Measurements from ENCODE around the gene NFAT5.

DNA sequence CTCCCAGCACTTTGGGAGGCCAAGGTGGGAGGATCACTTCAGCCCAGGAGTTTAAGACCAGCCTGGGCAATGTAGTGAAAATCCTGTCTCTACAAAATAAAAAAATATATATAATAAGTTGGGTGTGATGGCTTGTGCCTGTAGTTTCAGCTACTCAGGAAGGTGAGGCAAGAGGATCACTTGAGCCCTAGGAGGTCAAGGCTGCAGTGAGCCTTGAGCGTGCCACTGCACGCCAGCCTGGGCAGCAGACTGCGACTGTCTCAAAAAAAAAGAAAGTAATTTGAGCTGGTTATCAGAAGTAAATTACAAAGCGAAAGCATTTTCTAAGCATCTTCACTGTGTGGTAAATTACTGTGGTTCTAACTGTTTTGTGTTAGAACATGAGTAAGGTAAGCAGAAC lies 94.4 kb downstream of the NFAT5 start:
- TF ChIP-seq, protein P1, sequence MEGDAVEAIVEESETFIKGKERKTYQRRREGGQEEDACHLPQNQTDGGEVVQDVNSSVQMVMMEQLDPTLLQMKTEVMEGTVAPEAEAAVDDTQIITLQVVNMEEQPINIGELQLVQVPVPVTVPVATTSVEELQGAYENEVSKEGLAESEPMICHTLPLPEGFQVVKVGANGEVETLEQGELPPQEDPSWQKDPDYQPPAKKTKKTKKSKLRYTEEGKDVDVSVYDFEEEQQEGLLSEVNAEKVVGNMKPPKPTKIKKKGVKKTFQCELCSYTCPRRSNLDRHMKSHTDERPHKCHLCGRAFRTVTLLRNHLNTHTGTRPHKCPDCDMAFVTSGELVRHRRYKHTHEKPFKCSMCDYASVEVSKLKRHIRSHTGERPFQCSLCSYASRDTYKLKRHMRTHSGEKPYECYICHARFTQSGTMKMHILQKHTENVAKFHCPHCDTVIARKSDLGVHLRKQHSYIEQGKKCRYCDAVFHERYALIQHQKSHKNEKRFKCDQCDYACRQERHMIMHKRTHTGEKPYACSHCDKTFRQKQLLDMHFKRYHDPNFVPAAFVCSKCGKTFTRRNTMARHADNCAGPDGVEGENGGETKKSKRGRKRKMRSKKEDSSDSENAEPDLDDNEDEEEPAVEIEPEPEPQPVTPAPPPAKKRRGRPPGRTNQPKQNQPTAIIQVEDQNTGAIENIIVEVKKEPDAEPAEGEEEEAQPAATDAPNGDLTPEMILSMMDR (IDR thresholded peaks at IDR 0.05), result no peak
- no peak for TF ChIP-seq POLR2A (IDR thresholded peaks at IDR 0.05)
